Mononuclear cell (primary cell): ENCODE measurements around the gene ATP2C2. TPM values are rescaled to one million over a fixed set of nuclear protein-coding genes. Genes with fewer than 3 reads are reported as not detected.

Experiments
- H3K27me3 ChIP-seq: 2 replicates; pipeline ENCODE4 v1.6.0; 2011; ENCODE audit warnings: low read length, control low read depth; ENCODE audit not compliant: insufficient read depth
- H3K4me1 ChIP-seq: 2 replicates; pipeline ENCODE4 v1.5.1; 2011; ENCODE audit warnings: mild to moderate bottlenecking, low read length, control low read depth; ENCODE audit not compliant: insufficient read depth
- H3K4me3 ChIP-seq: 2 replicates; pipeline ENCODE4 v1.5.1; 2011; ENCODE audit warnings: mild to moderate bottlenecking, low read length, moderate library complexity
- H3K9me3 ChIP-seq: 2 replicates; pipeline ENCODE4 v1.5.1; 2011; ENCODE audit warnings: low read depth, mild to moderate bottlenecking, control low read depth, low read length
- total RNA-seq: library from RNA; depleted of rRNA; stranded (reverse); fragments of >200 nt; gene quantifications from one replicate; pipeline ENCODE4 v1.2.3, GENCODE V29; 2012

The ATP2C2 gene, protein sequence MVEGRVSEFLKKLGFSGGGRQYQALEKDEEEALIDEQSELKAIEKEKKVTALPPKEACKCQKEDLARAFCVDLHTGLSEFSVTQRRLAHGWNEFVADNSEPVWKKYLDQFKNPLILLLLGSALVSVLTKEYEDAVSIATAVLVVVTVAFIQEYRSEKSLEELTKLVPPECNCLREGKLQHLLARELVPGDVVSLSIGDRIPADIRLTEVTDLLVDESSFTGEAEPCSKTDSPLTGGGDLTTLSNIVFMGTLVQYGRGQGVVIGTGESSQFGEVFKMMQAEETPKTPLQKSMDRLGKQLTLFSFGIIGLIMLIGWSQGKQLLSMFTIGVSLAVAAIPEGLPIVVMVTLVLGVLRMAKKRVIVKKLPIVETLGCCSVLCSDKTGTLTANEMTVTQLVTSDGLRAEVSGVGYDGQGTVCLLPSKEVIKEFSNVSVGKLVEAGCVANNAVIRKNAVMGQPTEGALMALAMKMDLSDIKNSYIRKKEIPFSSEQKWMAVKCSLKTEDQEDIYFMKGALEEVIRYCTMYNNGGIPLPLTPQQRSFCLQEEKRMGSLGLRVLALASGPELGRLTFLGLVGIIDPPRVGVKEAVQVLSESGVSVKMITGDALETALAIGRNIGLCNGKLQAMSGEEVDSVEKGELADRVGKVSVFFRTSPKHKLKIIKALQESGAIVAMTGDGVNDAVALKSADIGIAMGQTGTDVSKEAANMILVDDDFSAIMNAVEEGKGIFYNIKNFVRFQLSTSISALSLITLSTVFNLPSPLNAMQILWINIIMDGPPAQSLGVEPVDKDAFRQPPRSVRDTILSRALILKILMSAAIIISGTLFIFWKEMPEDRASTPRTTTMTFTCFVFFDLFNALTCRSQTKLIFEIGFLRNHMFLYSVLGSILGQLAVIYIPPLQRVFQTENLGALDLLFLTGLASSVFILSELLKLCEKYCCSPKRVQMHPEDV
- not detected for total RNA-seq

DNA sequence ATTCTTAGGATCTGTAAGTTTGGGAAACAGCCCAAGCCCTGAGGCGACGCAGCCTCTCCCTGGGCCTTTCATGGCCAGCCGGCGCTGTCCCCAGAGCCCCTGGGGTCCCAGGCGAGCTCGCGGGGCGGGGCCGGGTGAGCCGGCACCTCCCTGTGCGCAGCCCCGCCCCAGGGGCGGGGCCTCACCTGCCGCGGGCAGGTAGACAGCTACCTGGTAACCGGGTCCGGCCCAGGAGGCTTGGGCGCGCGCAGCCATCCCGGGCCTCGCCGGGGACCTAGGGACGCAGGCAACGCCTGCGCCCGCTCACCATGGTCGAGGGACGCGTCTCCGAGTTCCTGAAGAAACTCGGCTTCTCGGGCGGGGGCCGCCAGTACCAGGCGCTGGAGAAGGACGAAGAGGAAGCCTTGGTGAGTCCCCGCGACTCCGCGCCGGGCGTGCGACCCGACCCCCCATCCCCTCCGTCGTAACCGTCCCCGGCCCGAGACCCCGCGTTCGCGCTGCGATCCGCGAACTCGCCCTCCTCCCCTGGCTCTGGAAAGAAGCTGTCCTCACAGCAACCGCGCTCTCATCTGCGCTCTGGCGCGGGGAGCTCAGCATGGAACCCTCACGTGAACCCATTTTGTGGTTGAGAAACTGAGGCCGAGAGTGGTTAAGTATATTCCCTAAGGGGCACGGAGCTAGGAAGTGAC is at the start of gene ATP2C2:
TSS of gene ATP2C2 (plus strand) at position 231 of the 689 bp plus-strand sequence. CDS start at position 309, 78 bp downstream.
- H3K9me3 ChIP-seq = no peaks in the 10 kb centered on the region
- H3K4me1 ChIP-seq = peaks cover 10% of the 10 kb centered on the region
- peak within 1 kb of the TSS; percentile 19 for H3K4me3 ChIP-seq
- H3K27me3 ChIP-seq = peaks cover 34% of the 10 kb centered on the region

DNA sequence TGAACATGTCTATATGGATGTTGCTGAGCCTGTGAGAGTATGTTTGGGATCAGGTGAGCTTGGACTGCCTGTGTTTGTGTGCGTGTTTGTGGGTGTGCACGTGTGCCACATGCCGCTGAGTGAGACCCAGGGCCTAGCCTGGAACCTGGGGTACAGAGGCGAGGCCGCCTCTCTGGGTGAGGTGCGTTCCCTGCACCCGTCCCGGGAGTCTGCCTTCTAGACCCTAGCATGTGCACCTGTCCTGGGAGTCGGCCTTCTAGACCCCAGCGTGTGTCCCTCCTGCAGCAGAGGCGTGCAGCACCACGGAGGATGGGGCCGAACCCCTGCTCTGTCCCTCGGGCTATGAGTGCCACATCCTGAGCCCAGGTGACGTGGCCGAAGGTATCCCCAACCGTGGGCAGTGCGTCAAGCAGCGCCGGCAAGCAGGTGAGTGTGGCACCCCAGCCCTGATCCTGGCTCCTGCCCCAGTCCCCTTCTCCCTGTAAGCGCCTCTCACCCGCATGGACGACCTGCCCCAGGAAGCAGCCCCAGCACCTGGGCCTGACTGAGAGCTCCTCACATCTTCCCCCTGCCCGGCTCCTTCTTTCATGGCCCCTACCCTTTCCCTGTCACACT is 49.1 kb upstream of the ATP2C2 start:
- H3K27me3 ChIP-seq = no peaks in the 10 kb centered on the region
- no peak overlapping the region for H3K4me3 ChIP-seq
- no peaks in the 10 kb centered on the region for H3K4me1 ChIP-seq
- no peaks in the 10 kb centered on the region for H3K9me3 ChIP-seq

DNA sequence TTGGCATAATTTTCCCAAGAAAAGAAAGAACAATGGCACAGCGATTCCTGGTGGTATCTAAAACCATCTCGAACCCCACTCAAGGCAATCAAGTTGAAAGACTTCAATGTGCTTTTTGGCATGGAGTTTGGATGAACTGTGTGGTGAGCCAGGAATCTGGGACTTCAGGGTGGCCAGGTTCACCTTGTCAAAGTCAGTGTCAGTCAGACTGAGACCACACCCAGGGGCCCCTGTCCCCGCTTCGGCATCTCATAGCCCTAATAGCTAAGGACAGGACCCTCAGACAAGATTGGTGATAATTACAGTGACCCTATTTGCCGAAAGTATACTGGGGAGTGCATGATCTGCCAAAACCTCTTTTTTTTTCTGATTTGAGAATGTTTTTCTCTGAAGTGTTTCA is 47.8 kb upstream of the ATP2C2 start:
- Histone ChIP-seq H3K4me3 (no peak overlapping the region), H3K4me1 (no peaks in the 10 kb centered on the region), H3K27me3 (no peaks in the 10 kb centered on the region), H3K9me3 (no peaks in the 10 kb centered on the region)

DNA sequence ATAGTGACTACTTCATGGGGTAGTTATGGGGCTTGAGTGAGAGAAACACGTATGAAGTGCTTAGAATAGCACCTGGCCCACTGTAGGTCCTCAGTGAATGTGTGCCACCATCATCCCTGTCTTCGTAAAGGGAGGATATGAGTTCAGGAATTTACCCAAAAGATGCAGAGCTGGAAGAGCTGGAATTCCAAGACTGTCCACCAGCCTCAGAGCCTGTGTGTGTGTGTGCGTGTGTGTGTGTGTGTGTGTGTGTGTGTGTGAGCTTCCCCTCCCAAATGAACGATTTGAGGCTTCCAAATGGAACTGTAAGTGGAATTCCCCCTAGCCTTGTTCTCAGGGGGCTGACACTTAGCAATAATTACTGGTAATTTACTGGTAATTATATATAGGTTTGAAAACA is 46.4 kb upstream of the ATP2C2 start:
- Histone ChIP-seq H3K9me3 (no peaks in the 10 kb centered on the region), H3K4me3 (no peak overlapping the region), H3K4me1 (no peaks in the 10 kb centered on the region), H3K27me3 (no peaks in the 10 kb centered on the region)

DNA sequence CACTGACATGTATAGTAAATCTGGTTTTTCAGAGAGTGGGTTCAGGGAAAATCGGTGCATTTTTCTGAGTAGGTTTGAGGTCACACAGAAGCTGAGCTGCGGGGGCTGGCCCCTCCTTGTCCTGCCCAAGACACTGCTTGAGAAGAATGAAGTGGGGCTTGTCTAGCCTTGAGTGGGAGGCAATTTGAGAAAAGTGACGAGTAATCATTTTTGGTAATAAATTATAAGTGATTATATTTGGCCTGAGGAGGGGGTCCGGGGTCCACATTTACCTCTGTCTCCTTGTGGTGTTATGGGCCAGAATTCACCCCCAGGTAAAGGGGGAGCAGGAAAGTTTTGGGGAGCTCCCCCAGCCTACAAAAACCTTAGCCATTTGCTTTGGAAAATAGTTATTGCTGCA is 45.6 kb upstream of the ATP2C2 start:
- H3K4me1 ChIP-seq = no peaks in the 10 kb centered on the region
- H3K9me3 ChIP-seq = no peaks in the 10 kb centered on the region
- no peaks in the 10 kb centered on the region for H3K27me3 ChIP-seq
- no peak overlapping the region for H3K4me3 ChIP-seq

DNA sequence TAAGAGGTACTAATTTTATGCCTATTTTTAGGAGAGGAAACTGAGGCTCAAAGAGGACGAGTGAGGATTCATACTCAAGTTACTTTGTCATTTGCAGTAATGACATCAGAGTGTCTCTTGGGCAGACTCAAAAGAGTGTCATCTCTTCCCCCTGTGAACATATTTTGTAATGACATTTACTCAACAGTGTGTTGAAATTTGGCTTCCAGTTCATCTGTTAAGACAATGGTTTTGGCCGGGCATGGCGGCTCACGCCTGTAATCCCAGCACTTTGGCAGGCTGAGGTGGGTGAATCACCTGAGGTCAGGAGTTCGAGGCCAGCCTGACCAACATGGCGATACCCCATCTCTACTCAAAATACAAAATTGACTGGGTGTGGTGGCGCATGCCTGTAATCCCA is 44.7 kb upstream of the ATP2C2 start:
- Histone ChIP-seq H3K4me1 (no peaks in the 10 kb centered on the region), H3K9me3 (no peaks in the 10 kb centered on the region), H3K27me3 (no peaks in the 10 kb centered on the region)

DNA sequence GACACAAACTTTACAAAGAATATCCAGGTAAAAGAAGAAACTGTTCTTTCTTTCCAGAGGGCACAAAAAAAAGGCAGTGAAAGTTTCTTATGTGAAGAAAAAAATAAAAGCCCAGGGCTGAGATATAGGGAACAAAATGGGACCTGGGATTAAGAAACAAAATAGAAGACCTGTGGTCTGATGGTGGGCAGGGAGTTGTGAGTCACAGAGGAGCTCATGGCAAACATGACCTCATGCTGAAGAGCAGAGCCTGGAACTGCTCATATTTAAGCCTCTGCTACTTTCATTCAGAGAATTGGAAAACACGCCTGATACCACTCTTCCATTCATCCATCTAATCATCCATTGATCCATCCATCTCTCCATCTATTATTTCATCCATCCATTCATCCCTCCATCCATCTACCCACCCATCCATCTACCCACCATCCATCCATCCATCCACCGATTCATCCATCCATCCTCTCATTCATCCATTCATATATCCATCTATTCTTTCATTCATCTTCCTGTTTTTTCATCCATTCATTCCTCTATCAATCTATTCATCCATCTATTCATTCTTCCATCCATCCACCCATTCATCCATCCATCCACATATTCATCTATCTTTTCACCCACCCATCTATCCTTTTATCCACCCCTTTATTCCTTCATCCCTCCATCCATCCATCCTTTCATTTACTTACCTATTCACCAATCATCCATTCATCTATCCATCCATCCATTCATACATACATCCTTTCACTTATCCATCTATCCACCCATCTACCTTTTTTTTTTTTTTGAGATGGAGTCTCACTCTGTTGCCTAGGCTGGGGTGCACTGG is 43.7 kb upstream of the ATP2C2 start:
- H3K4me3 ChIP-seq = no peak overlapping the region
- no peaks in the 10 kb centered on the region for H3K9me3 ChIP-seq
- no peaks in the 10 kb centered on the region for H3K27me3 ChIP-seq
- no peaks in the 10 kb centered on the region for H3K4me1 ChIP-seq

More for the DNA sequence above, 44.7 kb upstream of the ATP2C2 start:
- no peak overlapping the region for H3K4me3 ChIP-seq

DNA sequence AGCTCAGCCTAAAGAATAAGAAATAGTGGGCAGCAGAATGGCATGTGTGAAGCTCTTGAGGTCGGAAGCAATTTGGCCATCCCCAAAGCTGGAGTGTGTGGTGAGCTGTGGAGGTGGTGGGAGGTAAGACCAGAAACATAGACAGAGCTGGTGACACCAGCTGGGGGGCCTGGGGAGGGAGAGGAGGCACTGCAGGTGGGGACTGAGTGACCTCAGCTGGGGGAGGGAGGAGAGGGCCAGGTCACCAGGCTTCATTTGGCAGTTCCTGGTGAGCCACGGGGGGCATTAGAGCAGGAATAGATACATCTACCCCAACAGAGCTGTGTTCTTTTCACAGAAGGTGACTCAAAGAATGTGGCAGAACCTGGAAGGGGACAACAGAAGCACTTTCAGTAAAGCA is 41.8 kb upstream of the ATP2C2 start:
- no peaks in the 10 kb centered on the region for H3K4me1 ChIP-seq
- H3K4me3 ChIP-seq = no peak overlapping the region
- H3K9me3 ChIP-seq = no peaks in the 10 kb centered on the region
- H3K27me3 ChIP-seq = no peaks in the 10 kb centered on the region

DNA sequence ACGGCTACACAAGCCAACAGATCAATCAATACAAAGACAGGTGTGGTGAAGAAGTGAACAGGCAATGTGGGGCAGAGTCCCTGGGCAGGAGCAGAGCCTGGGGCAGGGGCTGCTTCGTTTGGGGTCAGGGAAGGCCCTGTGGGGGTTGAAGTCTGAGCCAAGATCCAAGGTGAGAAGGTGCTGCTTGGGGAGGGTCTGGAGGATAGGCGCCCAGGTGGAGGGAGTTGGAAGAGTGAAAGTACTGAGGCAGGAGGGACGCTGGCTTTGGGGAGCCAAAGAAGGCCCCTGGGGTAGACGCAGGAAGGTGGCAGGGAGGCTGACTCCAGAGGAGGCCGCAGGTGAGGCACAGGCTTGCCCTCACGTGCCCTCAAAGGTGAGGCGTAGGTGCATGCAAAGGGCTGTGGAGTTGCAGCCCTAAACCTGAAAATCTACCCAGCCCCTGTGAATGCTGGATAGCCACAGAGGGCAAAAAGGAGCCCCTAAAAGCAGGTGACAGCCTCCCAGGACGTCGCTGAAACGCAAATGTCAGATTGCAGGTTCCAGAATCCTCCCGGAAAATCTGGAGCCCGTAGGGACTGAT is 40.3 kb upstream of the ATP2C2 start:
- Histone ChIP-seq H3K4me3 (no peak overlapping the region), H3K9me3 (no peaks in the 10 kb centered on the region), H3K27me3 (no peaks in the 10 kb centered on the region), H3K4me1 (no peaks in the 10 kb centered on the region)

DNA sequence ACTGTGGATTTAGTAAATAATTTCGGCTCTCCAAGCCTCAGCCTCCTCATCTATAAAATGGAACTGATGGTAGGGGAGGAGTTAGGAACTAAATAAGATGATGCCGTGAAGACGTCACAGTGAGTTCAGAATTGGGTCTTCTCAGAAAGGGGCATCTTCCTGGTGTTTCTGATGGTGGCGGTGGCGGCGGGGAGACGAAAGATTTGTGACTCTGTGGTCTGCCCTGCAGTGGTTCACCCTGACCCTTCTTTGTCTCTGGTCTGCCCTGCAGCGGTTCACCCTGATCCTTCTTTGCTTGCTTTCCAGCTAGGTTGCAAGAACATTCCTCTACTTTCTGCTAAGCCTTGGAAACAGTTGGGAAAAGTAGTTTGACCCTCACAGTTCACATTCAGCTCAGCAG is 39.3 kb upstream of the ATP2C2 start:
- Histone ChIP-seq H3K4me1 (no peaks in the 10 kb centered on the region), H3K27me3 (no peaks in the 10 kb centered on the region), H3K9me3 (no peaks in the 10 kb centered on the region), H3K4me3 (no peak overlapping the region)

DNA sequence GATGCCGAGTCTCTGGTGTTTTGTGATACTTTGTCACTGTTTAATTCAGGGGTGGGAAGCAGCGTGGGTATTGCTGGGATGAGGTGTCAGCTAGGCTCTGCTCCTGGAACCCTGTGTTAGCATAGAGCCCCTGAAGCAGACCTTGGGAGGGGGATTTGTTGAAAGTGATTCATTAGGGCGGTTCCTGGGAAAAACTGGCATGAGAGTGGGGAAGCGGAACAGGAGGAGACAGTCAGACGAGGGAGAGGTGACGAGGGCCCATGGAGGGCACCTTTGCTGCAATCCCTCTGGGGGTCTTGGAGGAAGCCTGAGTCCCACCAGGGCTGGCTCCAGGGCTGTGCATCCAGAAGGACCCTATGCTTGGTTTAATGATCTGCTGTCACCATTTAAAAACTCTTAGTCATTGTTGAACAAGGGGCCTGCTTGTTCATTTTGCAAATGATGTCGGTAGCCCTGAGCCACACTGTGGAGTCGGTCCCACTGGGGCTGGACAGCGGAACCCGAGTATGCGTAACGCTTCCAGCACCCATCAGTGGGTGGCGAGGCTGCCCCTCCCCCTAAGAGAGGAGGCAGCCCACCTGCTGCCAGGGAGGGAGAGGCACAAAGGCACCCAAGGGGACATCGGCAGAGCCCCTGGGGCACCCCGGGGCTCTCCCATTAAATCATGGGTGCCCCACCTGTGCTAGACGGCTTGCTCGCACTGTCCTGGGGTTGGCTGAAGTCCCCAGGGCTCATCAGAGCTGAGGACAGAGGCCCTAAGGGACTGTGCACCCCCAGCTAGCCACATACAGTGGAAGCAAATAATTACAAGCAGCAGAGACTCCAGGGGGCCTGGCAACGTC is 38.3 kb upstream of the ATP2C2 start:
- no peaks in the 10 kb centered on the region for H3K4me1 ChIP-seq
- H3K9me3 ChIP-seq = no peaks in the 10 kb centered on the region
- no peaks in the 10 kb centered on the region for H3K27me3 ChIP-seq
- no peak overlapping the region for H3K4me3 ChIP-seq

DNA sequence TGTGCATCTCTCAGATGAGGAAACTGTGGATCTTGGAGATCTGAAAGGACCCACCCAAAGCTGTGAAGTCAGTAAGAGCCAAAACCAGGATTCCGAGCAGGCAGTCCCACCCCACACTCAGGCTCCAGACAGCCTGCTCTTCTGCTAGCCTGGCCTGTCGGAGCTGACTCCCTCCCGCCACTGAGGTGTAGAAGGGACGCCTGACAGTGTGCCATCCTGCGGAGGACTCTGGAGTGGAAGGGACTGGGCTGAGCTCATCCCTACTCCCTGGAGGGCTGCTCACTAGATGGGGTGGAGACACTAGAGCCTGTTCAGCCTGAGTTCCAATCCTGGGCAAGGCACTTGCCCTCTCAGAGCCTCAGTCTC is 37.7 kb upstream of the ATP2C2 start:
- no peaks in the 10 kb centered on the region for H3K4me1 ChIP-seq

More for the DNA sequence above, 37.7 kb upstream of the ATP2C2 start:
- Histone ChIP-seq H3K9me3 (no peaks in the 10 kb centered on the region), H3K4me3 (no peak overlapping the region), H3K27me3 (no peaks in the 10 kb centered on the region)
